ENCODE data around the gene TMEM213.

- TF ChIP-seq CTCF (IDR thresholded peaks at IDR 0.05; ENCODE audit: borderline replicate concordance, extremely low read depth, low read length, poor library complexity, severe bottlenecking) (no peak), EZH2 (IDR thresholded peaks at IDR 0.05; ENCODE audit: borderline replicate concordance, low read depth, low read length, severe bottlenecking) (no peak)
Observed at GRCh38 chr7:138880881-138881578, 83.2 kb downstream of the TMEM213 start.

Data from DND-41 (cell line).